HG02981 (cell line): Measurements from ENCODE around the gene GZF1.

Source experiments
- ATAC-seq: cut with Tn5 transposase; IDR thresholded peaks from one replicate; pipeline ENCODE4 v1.9.1; 2021; ENCODE audit warnings: mild to moderate bottlenecking, moderate library complexity; ENCODE audit not compliant: unreplicated experiment

GZF1 gene

DNA sequence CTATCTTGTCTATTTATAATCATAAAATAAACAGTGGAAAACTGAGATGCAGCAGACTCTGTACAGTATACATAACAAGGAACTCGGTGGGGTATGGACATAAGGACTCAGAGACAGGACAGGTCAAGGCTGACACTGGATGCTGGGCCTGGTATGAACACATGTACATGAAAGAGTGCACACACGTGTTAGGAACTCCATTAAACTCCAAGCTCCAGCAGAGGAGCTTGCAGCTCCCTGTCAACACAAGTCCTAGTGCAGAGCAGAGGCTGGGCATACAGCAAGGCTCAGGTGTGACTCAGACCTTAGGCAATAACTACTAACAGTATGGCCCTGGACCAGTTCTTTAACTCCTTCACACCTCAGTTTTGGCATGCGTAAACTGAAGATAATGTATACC is 42.2 kb downstream of the GZF1 start:
- no peak for ATAC-seq

GRCh38 chr20:23406880-23407279 is 44.9 kb downstream of the GZF1 start:
- ATAC-seq: no peak

DNA sequence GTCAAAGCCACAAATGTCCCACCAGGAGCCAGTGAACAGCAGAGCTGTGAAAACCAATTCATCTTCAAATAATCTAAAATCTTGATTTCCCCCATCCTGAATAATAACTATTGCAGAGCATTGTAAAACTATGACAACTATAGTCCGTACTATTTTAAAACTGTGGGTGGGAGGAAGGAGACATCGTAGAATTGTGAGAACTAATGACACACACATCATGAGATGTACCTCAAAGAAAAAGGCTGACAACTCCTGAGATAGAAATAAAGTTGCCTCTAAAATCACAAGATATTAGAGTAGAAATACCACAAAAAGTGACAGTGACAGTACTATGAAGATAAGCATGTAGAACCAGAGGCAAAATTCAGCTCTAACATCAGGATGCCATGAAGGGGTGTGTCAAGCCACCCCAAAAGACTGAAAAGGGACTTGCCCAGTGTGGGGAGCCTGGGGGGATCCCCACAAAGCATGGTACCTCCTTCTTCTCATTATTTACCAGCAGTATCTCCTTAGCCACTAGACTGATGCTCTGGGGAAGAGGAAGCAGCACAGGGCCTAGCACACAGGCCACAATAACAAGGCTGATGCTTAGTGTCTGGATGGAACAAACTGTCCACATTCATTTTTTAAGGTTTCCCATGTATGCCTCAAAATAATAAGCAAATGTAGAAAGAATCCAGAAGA is 45.9 kb downstream of the GZF1 start:
- ATAC-seq: peak; percentile 90

GRCh38 chr20:23408957-23409356 is 47.0 kb downstream of the GZF1 start:
- ATAC-seq: no peak

DNA sequence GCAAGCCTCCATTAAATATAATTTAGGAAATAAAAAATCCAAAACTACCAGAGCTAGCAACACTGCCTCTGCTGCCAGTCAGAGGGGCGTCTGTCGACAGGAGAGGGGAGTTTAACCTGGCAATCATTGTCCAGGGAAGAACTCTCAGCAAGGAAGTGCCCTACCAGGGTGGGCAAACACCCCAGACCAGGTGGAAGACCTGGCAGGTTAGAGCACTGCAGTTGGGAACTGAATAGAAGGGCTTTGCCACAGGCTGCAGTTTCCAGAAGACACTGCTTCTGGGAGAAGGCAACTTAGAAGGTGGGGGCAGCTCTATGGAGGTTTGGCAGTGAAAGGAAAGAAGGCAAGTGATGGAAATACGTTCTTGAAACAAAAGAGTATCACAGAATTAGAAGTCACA is 47.8 kb downstream of the GZF1 start:
- no peak for ATAC-seq

DNA sequence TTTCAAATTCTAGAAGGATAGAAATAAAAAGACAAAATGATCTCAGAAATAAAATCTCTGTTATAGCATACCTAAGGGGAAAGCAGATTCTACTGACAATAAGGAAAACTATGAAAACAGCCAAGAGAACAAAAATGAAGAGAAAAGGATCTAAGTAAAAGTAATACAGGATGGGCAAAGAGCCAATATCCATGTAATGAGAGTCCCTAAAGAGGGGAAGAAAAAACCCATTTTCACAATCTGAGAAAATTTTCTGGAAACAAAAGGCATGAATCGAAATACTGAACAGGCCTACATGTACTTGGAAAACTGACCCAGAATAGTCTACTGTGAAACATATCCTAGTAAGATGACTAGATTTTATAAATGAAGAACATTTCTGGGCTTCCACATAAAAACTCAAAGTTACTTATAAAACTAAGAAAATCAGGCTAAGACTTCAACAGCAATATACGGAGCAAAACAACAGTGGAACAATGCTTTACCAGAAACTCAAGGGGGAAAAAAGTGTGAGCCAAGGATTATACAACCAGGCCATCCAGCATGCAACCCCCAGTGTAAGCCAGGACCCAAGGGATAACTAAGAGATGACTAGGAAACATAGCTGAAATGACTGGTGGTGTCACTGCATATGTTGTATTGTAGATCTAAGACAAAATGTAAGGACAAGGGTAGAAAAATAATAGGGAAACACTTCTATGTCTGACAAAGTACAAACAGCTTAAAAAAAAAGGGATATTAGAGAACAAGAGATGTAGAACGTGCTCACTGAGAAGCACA is 49.1 kb downstream of the GZF1 start:
- ATAC-seq: no peak

DNA sequence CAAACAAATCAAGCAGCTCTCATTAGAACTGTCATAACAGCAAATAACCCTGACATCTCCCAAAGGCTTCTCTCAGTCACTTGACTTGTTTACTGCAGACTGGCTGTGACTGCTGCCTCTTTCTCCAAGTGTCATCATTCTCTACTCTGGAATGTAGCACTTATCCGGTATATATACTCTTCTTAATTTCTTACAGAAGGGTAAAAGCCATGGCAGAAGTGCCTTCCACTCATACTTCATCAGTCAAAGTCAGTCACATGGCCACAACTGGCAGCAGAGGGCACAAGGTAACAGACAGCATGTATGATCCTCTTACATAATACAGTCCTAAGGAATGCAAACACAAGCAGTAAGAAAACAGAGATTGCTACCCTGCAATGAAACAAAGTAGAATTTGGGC is 50.0 kb downstream of the GZF1 start:
- no peak for ATAC-seq

- no peak for ATAC-seq
Observed at GRCh38 chr20:23413862-23414422, 52.0 kb downstream of the GZF1 start.

DNA sequence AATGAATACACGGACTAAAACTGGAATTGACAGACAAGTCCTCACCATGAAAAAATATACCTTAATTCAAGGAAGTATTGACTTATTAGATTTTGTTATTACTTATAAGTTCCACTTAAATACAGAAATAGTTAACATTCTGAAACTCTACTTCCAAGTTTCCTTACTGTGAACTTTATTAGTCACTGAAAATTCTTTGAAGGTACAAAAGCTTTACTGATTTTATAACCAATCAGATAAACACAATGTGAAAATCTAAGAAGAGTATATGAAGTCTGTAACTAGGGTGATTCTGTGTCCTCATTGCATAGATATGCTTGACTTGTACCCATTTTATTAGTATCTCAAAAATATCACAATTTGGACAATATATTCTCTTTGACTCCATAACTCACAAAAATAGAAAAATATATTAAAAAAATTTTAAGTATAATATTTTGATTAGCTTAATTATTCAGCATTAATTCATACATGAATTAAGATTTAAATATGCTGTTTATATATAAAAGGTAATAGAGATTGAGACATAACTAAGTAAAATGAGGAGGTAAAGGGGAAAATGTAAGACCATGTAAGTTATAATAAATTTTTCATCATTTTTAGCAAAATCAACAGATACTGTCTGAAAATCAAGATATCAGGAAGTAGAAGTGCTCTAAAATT is 52.7 kb downstream of the GZF1 start:
- no peak for ATAC-seq

- ATAC-seq: no peak
Observed at GRCh38 chr20:23415555-23415954, 53.6 kb downstream of the GZF1 start.

GRCh38 chr20:23415959-23416583 is 54.1 kb downstream of the GZF1 start:
- ATAC-seq: no peak

DNA sequence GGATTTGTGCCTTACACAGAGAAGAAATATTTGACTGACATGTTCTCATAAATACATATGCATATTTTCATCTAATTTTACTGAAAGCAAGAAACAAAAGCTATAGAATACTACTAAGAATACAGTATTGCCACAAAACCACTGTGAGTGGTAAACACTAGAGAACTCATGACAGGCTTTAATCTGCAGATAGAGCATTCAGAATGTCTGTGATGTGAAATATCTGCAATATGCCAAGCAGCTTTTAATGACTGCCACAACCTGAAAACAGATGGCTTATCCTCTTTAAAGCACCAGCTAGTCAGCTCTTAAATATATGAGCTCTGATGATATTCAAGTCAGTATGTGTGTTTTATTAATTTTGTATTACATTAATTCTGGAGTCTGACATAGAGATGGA is 55.9 kb downstream of the GZF1 start:
- ATAC-seq: no peak

DNA sequence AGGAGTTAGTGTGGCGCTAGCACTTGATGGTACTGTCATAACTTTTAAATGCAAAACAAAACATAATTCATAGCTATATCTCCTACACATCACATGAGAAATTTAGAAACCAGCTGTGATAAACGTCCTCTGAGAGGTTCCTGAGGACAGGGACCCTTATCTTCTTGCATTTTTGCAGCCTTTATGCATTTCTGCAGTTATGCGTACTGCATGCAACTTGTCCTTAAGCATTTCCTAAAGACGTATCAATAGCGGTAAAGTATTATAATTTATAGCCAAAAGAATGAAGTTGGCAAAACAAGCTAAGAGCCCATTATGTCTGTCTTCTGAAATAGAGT is 57.6 kb downstream of the GZF1 start:
- ATAC-seq: no peak

DNA sequence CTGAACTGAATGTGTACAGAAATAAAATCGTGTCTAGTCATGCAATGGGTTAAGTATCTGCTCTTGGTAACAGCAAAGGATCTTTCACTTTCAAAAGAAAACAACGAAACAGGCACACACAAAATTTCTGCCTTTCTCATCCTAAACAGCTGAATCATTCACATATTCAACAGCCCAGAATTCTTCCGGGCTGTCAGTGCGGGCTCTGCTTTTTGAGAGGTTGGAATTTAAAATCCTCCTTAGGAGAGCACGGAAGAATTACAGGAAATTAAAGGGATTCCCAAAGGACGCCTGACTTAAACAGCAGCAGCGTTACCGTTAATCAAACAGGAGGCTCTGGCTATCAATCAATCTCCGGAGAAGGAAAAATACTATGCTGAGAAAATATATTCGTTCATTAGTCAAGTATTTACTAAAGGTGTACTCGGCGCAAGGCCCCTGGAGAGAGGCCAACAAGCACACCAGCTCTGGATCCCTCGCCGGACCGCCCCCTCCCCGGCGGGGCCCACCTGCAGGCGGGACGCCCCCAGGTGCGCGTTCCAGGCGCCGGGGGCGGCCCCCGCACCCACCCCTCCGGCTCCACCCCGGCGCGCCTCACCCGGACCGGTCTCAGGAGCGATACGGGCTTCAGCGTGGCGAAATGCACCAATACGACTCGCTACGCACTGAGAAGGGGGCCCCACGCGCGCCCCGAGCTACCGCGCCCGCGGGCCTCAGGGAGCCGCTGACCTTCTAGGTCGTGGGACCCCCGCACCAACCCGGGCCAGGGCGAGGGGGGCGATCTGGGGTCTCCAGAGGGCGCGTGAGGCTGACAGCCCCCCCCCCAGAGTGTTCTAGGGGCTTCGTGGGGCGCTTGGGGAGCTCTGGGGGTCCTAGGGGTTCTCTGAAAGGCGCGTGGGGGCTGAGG is 58.3 kb downstream of the GZF1 start:
- ATAC-seq: peak; percentile 25

- peak; percentile 96 for ATAC-seq
Observed at GRCh38 chr20:23420943-23421931, 59.3 kb downstream of the GZF1 start, which contains the start of gene NAPB. NAPB (minus strand) TSS chr20:23421488; CDS start chr20:23421402, 86 bp downstream.
